Osteoblast (primary cell): ENCODE results near the gene STAC2. TPM values are rescaled to one million over a fixed set of nuclear protein-coding genes. Genes with fewer than 3 reads are reported as not detected.
A peak's percentile ranks its signal among the peaks of the same experiment; 100 is the strongest.

Experiments used
- DNase-seq: peaks from one replicate; pipeline ENCODE4 v3.0.0; 2011; ENCODE audit warnings: low spot score, mixed read lengths; ENCODE audit not compliant: insufficient read length; ENCODE audit errors: missing footprints
- H2AFZ ChIP-seq: 2 replicates; pipeline ENCODE4 v1.6.0; 2011; ENCODE audit warnings: mild to moderate bottlenecking, low read length
- H3K27ac ChIP-seq: 2 replicates; pipeline ENCODE4 v1.5.1; 2011; ENCODE audit warnings: mild to moderate bottlenecking, low read depth, low read length, moderate library complexity
- H3K27me3 ChIP-seq: 2 replicates; pipeline ENCODE4 v1.6.0; 2012; ENCODE audit warnings: mild to moderate bottlenecking, control low read depth, inconsistent platforms, low read length, moderate library complexity; ENCODE audit not compliant: insufficient read depth
- H3K36me3 ChIP-seq: 2 replicates; pipeline ENCODE4 v1.5.1; 2011; ENCODE audit warnings: mild to moderate bottlenecking, low read length, control low read depth, moderate library complexity; ENCODE audit not compliant: insufficient read depth
- H3K4me1 ChIP-seq: 2 replicates; pipeline ENCODE4 v1.5.1; 2011; ENCODE audit warnings: mild to moderate bottlenecking, low read length, control low read depth, moderate library complexity; ENCODE audit not compliant: insufficient read depth
- H3K4me2 ChIP-seq: 2 replicates; pipeline ENCODE4 v1.6.0; 2011; ENCODE audit warnings: mild to moderate bottlenecking, low read length; ENCODE audit not compliant: insufficient read depth
- H3K4me3 ChIP-seq: fragments of 200-600 bp; sonication (generic); 3 replicates; pipeline ENCODE4 v1.5.1; 2012; ENCODE audit warnings: mild to moderate bottlenecking, low read length, inconsistent platforms; ENCODE audit not compliant: insufficient read depth
- H3K79me2 ChIP-seq: 2 replicates; pipeline ENCODE4 v1.6.0; 2012; ENCODE audit warnings: mild to moderate bottlenecking, low read length, control low read depth, inconsistent platforms; ENCODE audit not compliant: insufficient read depth
- H3K9me3 ChIP-seq: 2 replicates; pipeline ENCODE4 v1.5.1; 2011; ENCODE audit warnings: low read depth, low read length, control low read depth
- H4K20me1 ChIP-seq: 2 replicates; pipeline ENCODE4 v1.6.0; 2012; ENCODE audit warnings: mild to moderate bottlenecking, low read length, control low read depth; ENCODE audit not compliant: insufficient read depth
- total RNA-seq: library from RNA; depleted of rRNA; stranded (reverse); fragments of >200 nt; gene quantifications from 2 replicates; pipeline ENCODE4 v1.2.3, GENCODE V29; 2012
- TF ChIP-seq, protein P1 (sequence below): IDR thresholded peaks from 2 replicates; pipeline ENCODE4 v1.5.1; 2011; ENCODE audit warnings: mild to moderate bottlenecking, low read depth, low read length, moderate library complexity; ENCODE audit errors: extremely low read depth

Gene STAC2
- total RNA-seq, 1 donor = not detected

DNA sequence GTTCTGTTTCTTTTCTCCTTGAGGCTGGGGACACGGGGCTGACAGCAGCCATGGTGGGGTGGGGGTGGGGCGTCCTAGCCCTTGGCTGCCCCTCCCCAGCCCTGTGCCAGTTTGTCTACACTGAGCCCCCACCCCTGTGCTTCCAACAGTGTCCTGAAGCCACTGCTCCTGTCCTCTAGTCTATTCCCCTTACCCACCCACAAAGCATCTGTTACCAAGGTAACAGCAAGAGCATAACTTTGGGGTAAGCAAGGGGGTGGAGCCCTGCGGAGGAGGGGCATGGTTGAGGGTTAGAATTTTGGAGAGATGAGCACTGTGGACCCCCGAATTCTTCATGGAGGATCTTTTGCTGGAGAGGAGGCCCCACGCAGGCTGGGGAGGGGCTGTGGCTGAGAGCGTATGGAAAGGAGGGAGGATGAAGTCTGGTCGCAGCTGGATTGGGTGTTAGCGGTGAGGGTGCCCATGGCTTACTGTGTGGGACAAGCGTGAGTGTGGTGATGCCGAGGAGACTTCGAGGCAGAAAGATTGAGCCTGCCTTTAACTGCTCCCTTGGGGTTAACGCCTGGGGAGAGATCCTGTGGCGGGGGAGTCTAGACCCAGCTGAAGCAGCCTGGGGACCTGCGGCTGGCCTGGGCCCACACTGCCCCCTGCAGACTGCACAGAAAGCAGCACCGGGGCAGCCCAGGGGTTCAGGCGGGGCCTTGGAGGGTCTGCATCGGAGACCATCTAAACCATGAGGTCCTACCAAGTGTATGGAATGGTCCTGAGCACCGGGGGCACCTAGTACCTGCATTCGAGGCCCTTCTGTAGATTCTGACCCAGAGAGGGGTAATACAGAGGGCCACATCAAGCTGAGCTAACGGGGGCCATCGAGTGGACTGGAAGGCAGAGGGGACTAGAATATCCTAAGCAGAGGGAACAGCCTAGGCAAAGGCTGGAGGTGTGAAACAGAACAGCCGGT lies 6.1 kb upstream of the STAC2 start:
- Histone ChIP-seq H2AFZ (peak overlapping the region; percentile 75), H3K36me3 (no peaks in the 10 kb centered on the region), H3K9me3 (no peaks in the 10 kb centered on the region), H3K4me2 (peak overlapping the region; percentile 79), H3K79me2 (no peaks in the 10 kb centered on the region), H3K27me3 (no peaks in the 10 kb centered on the region), H3K4me1 (peaks cover 25% of the 10 kb centered on the region), H3K27ac (peak overlapping the region; percentile 28), H4K20me1 (no peaks in the 10 kb centered on the region), H3K4me3 (peak overlapping the region; percentile 56)
- TF ChIP-seq, protein P1, sequence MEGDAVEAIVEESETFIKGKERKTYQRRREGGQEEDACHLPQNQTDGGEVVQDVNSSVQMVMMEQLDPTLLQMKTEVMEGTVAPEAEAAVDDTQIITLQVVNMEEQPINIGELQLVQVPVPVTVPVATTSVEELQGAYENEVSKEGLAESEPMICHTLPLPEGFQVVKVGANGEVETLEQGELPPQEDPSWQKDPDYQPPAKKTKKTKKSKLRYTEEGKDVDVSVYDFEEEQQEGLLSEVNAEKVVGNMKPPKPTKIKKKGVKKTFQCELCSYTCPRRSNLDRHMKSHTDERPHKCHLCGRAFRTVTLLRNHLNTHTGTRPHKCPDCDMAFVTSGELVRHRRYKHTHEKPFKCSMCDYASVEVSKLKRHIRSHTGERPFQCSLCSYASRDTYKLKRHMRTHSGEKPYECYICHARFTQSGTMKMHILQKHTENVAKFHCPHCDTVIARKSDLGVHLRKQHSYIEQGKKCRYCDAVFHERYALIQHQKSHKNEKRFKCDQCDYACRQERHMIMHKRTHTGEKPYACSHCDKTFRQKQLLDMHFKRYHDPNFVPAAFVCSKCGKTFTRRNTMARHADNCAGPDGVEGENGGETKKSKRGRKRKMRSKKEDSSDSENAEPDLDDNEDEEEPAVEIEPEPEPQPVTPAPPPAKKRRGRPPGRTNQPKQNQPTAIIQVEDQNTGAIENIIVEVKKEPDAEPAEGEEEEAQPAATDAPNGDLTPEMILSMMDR = peak; percentile 85
- peak; percentile 97 for DNase-seq

DNA sequence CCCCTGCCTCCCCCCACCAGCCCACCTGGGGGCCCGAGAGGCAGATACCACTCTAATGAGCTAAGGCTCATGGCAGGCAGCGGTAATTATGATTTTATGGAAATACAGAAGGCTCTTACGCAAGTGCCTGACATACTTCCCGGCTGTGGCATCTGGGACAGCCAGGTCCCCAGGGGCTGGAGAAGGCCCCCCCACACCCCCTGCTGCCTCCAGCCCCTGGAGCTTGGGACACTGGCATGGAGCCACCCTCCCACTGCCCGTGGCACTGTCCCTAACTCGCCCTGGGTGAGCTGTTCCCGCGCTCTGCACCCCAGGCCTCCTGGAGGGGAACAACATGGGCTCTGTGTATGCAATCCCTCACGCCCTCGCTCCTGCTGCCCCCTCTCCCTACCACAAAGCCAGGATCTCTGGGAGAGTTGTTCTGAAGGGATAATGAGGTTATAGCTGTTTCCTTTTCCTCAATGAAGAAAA lies 5.4 kb upstream of the STAC2 start:
- Histone ChIP-seq H3K27me3 (peaks cover 3% of the 10 kb centered on the region), H3K36me3 (no peaks in the 10 kb centered on the region), H3K27ac (peak overlapping the region; percentile 28), H2AFZ (peak overlapping the region; percentile 74), H3K4me2 (peak overlapping the region; percentile 79), H3K4me3 (no peak overlapping the region), H3K4me1 (peaks cover 28% of the 10 kb centered on the region), H3K79me2 (no peaks in the 10 kb centered on the region), H3K9me3 (no peaks in the 10 kb centered on the region), H4K20me1 (no peaks in the 10 kb centered on the region)
- peak; percentile 78 for DNase-seq
- TF ChIP-seq, protein P1 = no peak

DNA sequence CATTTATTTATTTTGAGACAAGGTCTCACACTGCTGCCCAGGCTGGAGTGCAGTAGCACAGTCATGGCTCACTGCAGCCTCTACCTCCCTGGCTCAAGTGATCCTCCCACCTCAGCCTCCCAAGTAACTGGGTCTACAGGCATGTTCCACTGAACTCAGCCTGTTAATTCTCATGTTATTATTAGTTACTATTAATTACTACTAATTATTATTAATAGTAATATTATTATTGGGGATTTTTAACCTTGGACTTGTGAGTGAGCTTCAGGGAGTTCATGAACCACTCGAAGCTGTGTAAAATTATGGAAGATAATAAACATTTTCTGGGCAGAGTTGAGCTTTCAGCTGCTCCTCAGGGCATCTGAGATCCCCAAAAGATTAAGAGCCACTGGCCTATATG lies 4.6 kb upstream of the STAC2 start:
- TF ChIP-seq, protein P1 = no peak
- Histone ChIP-seq H3K4me2 (no peak overlapping the region), H3K4me3 (no peak overlapping the region), H3K4me1 (peaks cover 29% of the 10 kb centered on the region), H3K36me3 (no peaks in the 10 kb centered on the region), H4K20me1 (no peaks in the 10 kb centered on the region), H3K79me2 (no peaks in the 10 kb centered on the region), H3K9me3 (no peaks in the 10 kb centered on the region), H3K27me3 (peaks cover 10% of the 10 kb centered on the region), H2AFZ (no peak overlapping the region), H3K27ac (no peak overlapping the region)
- DNase-seq = no peak

DNA sequence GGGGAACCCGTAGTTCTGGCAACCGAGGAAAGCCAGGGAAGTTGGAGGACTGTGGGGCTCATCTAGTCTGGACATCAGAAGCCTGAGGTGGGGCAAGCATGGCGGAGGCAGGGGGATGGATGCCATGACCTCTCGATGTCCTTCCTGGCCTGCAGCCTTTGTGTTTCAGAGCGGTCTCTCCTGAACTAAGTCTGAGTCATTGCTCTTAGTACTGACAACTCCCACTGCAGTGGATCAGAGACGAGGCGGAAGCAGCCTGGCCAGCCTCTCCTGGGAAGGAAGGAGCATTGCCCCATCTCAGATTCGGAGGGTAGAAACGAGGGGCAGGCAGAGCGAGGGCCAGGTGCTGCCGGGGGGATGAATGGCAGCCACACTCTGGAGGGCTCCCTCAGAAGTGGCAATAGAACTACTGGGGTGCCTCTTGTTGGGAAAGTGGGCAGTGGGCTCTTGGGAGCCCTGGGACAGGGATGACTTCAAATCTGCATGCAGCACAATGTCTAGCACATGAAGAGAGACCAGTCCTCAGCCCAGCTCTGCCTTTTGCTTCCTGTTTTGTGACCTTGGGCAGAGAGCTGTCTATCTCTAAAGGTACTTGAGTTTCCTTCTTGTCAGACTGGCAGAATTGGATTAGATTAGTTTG lies 3.6 kb upstream of the STAC2 start:
- H3K4me1 ChIP-seq = peaks cover 29% of the 10 kb centered on the region
- H3K27ac ChIP-seq = peak overlapping the region; percentile 18

More for the DNA sequence above, 3.6 kb upstream of the STAC2 start:
- H3K4me3 ChIP-seq = no peak overlapping the region
- peak overlapping the region; percentile 46 for H3K4me2 ChIP-seq
- DNase-seq = peak; percentile 99
- no peaks in the 10 kb centered on the region for H3K36me3 ChIP-seq
- H3K9me3 ChIP-seq = no peaks in the 10 kb centered on the region
- H3K27me3 ChIP-seq = peaks cover 12% of the 10 kb centered on the region
- TF ChIP-seq, protein P1 = no peak
- peak overlapping the region; percentile 63 for H2AFZ ChIP-seq
- H4K20me1 ChIP-seq = no peaks in the 10 kb centered on the region
- H3K79me2 ChIP-seq = no peaks in the 10 kb centered on the region
